ENCODE measurements around the gene ODAD4.
"Not testable (repeated sequence)": the region's sequence is repeated elsewhere in the genome, so short reads cannot be mapped to it uniquely, and the experiment has no call there.

The ODAD4 gene

DNA sequence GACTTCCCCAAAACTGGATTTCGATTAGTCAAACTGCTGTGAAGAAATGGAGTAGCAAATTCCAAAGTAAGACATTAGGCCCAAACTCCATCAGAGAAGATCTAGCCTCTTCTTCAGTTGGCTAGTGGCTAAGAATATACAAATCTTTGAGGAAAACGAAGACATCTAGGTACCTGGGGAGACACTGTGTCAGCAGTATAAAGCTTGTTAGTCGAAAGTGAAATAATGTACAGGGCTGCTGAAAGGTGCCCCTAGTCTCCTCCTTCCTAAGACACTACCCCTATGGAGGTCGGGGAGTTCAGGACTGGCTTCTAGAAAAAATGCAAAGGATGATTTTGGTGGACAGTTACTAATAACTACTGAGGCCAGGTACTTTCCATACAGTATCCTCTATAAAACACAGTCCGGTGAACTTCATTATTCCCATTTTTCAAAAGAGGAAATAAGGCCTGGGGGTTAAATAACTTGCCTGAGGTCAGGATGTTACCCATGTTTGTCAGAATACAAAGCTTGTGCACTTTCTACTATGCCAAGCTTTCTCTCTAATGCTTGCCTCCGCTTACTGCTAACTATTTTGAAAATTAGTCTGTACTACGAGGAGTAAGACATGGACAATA lies 71.9 kb downstream of the ODAD4 start:
- no peak for DNase-seq (ENCODE audit: low read depth)

DNA sequence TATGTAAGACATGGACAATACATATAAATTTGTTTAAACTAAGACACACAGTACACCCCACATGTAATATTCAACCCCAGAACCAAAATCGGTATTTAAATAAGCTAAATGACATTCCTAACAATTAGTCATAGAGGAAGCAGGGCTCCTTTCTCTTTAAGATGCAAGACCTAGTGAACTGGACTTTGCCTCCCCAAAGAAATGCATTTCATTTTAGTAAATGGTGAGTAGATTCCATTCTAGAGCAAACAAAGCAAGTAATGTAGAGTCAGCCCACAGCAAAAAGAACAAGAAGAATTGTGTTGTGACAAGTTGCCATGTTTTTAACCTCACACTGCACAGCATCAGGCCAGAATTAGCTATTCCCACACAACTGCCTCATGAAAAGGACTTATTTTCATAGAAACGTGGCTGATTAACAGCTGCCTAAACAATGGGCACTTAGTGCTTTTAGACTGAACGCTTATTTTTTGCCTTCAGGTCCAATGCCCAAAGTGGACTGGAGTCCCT lies 72.4 kb downstream of the ODAD4 start:
- no peak for DNase-seq (ENCODE audit: low read depth)

DNA sequence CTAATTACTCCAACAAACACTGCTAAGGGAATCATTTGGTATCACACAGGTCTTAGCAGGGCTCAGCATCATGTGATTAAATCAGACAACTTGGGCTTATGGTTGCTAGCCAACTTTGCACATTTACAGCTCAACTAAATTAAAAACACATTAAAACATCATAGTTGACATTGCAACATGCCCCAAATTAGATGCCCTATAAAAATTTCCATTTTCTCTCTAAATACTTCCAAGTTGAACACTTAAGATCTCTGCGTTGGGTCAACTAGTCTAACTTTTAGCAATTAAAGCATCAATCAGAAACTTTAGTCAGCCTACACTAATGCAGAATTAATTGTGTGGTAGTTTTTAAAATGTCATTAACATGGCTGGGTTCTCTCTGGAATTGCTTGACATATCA lies 74.7 kb downstream of the ODAD4 start:
- no peak for DNase-seq (ENCODE audit: low read depth)

DNA sequence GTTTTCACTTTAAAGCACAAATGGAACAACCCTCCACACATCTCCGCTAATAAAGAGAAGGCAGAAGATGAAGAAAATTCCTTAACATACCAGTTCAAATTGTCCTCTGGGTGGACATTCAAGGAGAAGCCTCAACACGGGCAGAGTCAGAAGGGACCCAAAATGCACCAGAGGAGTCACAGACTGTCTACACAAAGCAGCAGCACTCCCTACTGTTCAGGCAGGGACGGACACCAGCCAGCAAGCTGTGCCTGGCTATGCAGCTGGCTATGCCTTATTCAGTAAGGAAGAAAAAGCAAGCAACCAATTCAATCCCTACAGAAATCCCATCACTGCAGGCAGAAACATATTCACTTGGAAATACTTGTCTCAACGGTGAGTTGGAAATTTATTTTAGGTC lies 78.8 kb downstream of the ODAD4 start:
- no peak for DNase-seq (ENCODE audit: low read depth)

GRCh38 chr17:42010266-42010680 lies 79.9 kb downstream of the ODAD4 start:
- DNase-seq (ENCODE audit: low read depth) = not testable (repeated sequence)

GRCh38 chr17:42010898-42011516 lies 80.6 kb downstream of the ODAD4 start:
- no peak for DNase-seq (ENCODE audit: low read depth)

DNA sequence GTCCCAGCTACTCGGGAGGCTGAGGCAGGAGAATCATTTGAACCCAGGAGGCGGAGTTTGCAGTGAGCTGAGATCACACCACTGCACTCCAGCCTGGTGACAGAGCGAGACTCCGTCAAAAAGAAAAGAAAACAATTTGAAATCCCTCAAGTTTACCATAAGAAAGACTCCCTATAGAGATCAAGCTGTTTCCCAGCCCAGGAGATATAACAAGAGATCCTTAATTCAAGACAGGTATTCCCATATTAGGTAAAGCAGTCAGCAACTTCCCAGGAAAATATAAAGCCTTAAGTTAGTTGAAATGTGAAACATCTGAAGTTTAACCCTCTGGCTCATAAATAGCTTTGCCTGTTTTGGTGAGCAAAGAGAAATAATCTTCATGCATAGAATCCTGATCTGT lies 81.9 kb downstream of the ODAD4 start:
- DNase-seq (ENCODE audit: low read depth) = not testable (repeated sequence)

- not testable (repeated sequence) for DNase-seq (ENCODE audit: low read depth)
These were observed 83.3 kb downstream of the ODAD4 start for GRCh38 chr17:42013740-42014139.
